Activated naive CD8-positive, alpha-beta T cell (primary cell): ENCODE measurements around the gene GGT6.

Experiments used
- H3K27ac Mint-ChIP-seq: one replicate; pipeline ENCODE4 v1.8.0; 2021; ENCODE audit warnings: mixed read lengths
- H3K27me3 Mint-ChIP-seq: one replicate; pipeline ENCODE4 v1.8.0; 2021; ENCODE audit warnings: mixed read lengths
- H3K36me3 Mint-ChIP-seq: one replicate; pipeline ENCODE4 v1.8.0; 2021; ENCODE audit warnings: mixed read lengths
- H3K4me1 Mint-ChIP-seq: one replicate; pipeline ENCODE4 v1.8.0; 2021; ENCODE audit warnings: low read depth, mixed read lengths
- H3K4me3 Mint-ChIP-seq: one replicate; pipeline ENCODE4 v1.8.0; 2021; ENCODE audit warnings: mild to moderate bottlenecking, mixed read lengths
- H3K9me3 Mint-ChIP-seq: one replicate; pipeline ENCODE4 v1.8.0; 2021; ENCODE audit warnings: low read depth, mixed read lengths

GGT6 gene

DNA sequence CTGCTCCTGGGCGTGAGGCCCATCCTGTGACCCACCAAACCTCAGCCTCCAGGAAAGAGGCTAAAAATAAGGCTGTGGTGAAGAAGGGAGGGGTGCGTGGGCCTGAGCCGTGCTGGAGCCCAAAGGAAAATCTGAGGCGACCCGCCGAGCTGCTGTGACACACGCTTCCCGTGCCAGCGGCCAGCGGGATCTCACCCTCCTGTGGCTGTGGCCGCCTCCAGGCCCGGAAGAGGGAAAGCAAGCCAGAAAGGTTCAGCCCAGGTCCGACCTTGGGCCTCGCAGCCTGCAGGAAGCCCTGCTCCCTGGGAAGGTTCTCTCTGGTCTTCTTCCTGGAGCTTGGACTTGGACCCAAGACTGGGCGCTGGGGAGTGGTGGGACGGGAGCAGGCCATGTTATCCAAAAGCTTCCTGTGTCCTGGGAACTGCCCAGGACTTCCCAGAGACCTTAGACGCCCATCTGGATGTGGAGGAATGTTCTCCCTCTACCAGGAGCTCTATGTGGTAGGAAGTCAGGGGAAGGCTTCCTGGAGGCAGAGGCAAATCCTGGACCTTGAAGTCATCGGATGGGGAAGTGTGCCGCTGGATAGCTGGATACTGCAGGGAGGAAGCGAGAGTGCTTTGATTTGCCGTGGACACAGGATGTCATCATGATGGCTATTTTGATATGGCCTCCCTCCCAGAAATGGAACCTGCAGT, 50.3 kb downstream of the GGT6 start:
- no peaks in the 10 kb centered on the region for H3K27me3 Mint-ChIP-seq
- H3K4me1 Mint-ChIP-seq = peaks cover 19% of the 10 kb centered on the region
- no peaks in the 10 kb centered on the region for H3K36me3 Mint-ChIP-seq
- no peak overlapping the region for H3K27ac Mint-ChIP-seq
- H3K9me3 Mint-ChIP-seq = no peaks in the 10 kb centered on the region
- H3K4me3 Mint-ChIP-seq = no peak overlapping the region

DNA sequence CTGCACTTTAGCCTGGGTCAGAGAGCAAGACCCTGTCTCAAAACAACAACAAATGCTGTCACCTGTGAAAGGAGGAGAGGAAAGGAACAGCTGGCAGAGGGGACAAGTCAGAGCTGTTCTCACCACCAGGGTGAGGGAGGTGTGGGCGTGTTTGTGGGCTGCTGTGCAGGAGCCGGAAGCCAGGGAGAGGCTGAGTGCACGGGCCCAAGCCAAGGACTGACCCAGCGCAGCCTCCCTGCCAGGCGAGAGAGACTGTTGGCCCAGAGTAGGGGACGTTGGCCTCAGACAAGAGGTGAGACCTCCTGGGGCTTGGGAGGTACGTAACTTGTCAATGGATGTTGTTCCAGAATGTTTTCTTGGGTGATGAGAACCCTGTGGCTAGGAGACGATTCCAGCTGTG, 51.0 kb downstream of the GGT6 start:
- Mint-ChIP-seq H3K4me1 (peaks cover 25% of the 10 kb centered on the region), H3K4me3 (no peak overlapping the region), H3K27me3 (no peaks in the 10 kb centered on the region), H3K36me3 (no peaks in the 10 kb centered on the region), H3K9me3 (no peaks in the 10 kb centered on the region), H3K27ac (no peak overlapping the region)

DNA sequence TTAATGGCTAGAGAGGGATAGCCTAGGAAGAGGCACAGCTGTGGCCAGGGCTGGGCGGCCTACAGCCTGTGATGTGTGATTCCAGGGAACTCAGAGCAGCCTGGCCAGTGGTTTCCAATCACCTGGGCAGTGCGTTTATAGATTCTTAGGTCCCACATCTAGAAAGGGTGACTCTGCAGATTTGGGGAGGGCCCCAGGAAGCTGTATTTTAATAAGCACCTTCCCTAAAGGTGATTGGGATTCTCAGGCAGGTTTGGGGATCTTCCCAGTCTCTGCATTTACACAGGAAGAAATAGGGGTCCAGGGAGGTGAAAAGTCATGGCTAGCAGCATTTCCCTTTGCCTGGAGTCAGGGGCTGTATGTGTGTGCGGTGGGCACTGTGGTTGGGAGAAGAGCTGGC, 52.2 kb downstream of the GGT6 start:
- no peak overlapping the region for H3K4me3 Mint-ChIP-seq
- H3K27me3 Mint-ChIP-seq = no peaks in the 10 kb centered on the region
- no peaks in the 10 kb centered on the region for H3K9me3 Mint-ChIP-seq
- no peak overlapping the region for H3K27ac Mint-ChIP-seq
- H3K36me3 Mint-ChIP-seq = no peaks in the 10 kb centered on the region
- peaks cover 35% of the 10 kb centered on the region for H3K4me1 Mint-ChIP-seq

DNA sequence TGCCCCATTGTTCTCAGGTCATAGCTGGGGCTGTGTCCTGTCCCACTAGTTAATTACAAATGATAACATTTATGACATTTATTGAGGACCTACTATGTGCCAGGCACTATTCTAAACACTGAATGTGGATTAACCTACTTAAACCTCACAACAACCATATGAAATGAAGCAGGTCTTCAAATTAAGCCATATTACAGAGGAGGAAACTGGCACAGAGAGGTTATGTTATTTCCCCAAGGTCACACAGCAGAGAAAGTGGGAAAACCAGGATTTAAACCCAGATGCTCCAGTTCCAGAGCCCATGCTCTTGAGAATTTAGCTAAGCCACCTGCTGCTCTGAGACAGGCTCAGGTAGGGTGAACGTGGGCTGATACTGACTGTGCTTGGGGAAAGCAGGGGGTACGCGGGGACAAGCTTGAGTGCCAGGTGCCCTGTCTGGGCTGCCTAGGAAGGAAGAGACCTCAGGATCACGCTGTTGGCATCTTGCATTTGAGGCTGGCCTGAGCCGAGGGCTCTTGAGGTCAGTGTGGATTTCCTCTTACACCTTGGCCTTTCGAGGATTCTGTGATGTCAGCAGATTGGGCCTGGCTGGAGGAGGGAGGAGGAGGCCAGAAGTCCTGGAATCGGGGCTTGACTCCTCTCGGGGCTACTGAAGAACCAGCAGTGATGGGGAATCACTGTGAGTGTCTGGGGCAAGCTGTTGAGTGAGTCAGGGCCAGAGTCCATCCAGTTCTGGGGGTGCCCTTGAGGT, 52.8 kb downstream of the GGT6 start:
- Mint-ChIP-seq H3K4me1 (peaks cover 35% of the 10 kb centered on the region), H3K27ac (no peak overlapping the region), H3K9me3 (no peaks in the 10 kb centered on the region), H3K4me3 (no peak overlapping the region), H3K36me3 (no peaks in the 10 kb centered on the region), H3K27me3 (no peaks in the 10 kb centered on the region)
